Measurements from ENCODE around the gene GSTT2. TPM values are rescaled to one million over a fixed set of nuclear protein-coding genes. Genes with fewer than 3 reads are reported as not detected.
"Not testable (repeated sequence)": the region's sequence is repeated elsewhere in the genome, so short reads cannot be mapped to it uniquely, and the experiment has no call there.

Gene GSTT2
- total RNA-seq, 3 donors from 2014 or later = not detected

DNA sequence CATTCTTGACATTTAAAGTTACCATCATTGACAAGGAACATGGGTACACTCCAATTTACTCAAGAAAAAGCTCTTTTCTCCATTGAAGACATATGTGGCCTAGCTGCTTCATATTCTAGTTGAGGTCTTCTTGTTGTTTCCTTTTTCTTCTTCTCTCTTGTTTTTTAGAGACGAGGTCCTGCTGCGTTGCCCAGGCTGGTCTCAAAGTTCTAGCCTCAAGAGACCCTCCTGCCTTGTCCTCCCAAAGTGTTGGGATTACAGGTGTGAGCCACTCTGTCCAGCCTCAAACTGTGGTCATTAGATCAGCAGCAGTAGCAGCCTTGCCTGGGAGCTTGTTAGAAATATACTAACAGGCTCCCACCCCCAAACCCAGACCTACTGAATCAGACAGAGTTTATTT, 13.1 kb downstream of the GSTT2 start:
- H3K4me3 Mint-ChIP-seq; H3K4me1 Mint-ChIP-seq (ENCODE audit: low read depth); H3K9me3 Mint-ChIP-seq; ATAC-seq; H3K27me3 Mint-ChIP-seq (ENCODE audit: low read depth); DNase-seq; H3K36me3 Mint-ChIP-seq (ENCODE audit: insufficient read depth): not testable (repeated sequence)

GRCh38 chr22:23993581-23994177, 13.7 kb downstream of the GSTT2 start:
- H3K27me3 Mint-ChIP-seq (ENCODE audit: low read depth); H3K36me3 Mint-ChIP-seq (ENCODE audit: insufficient read depth); H3K4me3 Mint-ChIP-seq; DNase-seq; ATAC-seq; H3K4me1 Mint-ChIP-seq (ENCODE audit: low read depth); H3K9me3 Mint-ChIP-seq: not testable (repeated sequence)

GRCh38 chr22:23997092-23997491, 17.2 kb downstream of the GSTT2 start:
- Mint-ChIP-seq H3K4me3 (no peak overlapping the region), H3K9me3 (no peaks in the 10 kb centered on the region), H3K4me1 (ENCODE audit: low read depth) (no peaks in the 10 kb centered on the region), H3K36me3 (ENCODE audit: insufficient read depth) (no peaks in the 10 kb centered on the region), H3K27me3 (ENCODE audit: low read depth) (no peaks in the 10 kb centered on the region)
- ATAC-seq (no peak), DNase-seq (no peak)

- ATAC-seq; H3K4me1 Mint-ChIP-seq (ENCODE audit: low read depth); H3K9me3 Mint-ChIP-seq; H3K36me3 Mint-ChIP-seq (ENCODE audit: insufficient read depth); H3K27me3 Mint-ChIP-seq (ENCODE audit: low read depth); DNase-seq; H3K4me3 Mint-ChIP-seq: not testable (repeated sequence)
Observed at GRCh38 chr22:23999779-24000178, 19.8 kb downstream of the GSTT2 start.

DNA sequence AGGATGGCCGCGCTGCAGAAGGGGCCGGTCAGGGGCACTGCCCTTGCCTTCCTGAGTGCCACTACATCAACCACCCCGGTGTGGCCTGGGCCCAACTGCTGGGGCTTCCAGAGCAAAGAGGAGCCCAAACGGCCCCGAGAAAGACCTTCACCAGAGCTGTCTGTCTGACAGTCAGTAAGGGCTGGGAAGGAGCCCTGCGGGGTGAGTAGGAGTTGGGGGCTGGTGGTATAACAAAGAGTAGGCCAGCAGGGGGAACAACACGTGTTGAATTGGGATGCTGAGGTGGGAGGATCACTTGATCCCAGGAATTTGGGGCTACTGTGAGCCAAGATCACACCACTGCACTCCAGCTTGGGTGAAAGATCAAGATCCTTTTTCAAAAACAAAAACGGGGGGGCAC, 21.4 kb downstream of the GSTT2 start:
- ATAC-seq = no peak
- no peaks in the 10 kb centered on the region for H3K9me3 Mint-ChIP-seq
- no peaks in the 10 kb centered on the region for H3K27me3 Mint-ChIP-seq (ENCODE audit: low read depth)
- H3K36me3 Mint-ChIP-seq (ENCODE audit: insufficient read depth) = no peaks in the 10 kb centered on the region
- no peak overlapping the region for H3K4me3 Mint-ChIP-seq
- DNase-seq = no peak
- H3K4me1 Mint-ChIP-seq (ENCODE audit: low read depth) = no peaks in the 10 kb centered on the region

DNA sequence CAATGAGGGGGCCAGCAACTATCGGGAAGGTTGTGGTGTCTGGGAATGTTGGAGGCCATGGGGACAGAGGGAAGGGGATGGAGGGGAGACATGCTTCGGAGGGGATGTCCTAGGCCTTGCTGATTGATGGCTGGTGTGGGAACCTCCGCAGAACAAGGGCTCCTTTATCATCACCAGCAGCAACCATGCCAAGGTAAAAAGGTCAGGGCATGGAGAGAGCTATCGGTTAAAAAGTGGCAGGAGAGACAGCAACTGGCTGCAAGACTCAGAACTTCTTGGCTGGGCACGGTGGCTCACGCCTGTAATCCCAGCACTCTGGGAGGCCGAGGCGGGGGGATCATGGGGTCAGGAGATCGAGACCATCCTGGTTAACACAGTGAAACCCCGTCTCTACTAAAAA, 22.3 kb downstream of the GSTT2 start:
- Mint-ChIP-seq H3K4me3 (no peak overlapping the region), H3K27me3 (ENCODE audit: low read depth) (no peaks in the 10 kb centered on the region), H3K9me3 (no peaks in the 10 kb centered on the region), H3K36me3 (ENCODE audit: insufficient read depth) (no peaks in the 10 kb centered on the region), H3K4me1 (ENCODE audit: low read depth) (no peaks in the 10 kb centered on the region)
- DNase-seq = no peak
- ATAC-seq = no peak

DNA sequence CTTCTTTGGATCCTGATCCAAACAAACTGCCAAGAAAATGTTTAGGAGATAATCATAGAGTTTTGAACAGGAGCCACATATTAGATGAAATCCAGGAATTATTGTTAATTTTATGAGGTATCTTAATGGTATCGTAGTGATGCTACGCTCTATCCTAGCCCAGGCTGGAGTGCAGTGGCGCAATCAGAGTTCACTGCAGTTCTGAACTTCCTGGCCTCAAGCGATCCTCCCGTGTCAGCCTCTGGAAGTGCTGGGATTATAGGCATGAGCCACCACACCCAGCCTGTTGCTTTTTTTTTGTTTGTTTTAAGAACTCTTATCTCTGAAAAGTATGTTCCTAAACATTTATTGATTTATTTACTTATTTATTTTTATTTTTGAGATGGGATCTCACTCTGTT, 22.9 kb downstream of the GSTT2 start:
- Mint-ChIP-seq H3K4me3 (no peak overlapping the region), H3K36me3 (ENCODE audit: insufficient read depth) (no peaks in the 10 kb centered on the region), H3K4me1 (ENCODE audit: low read depth) (no peaks in the 10 kb centered on the region), H3K27me3 (ENCODE audit: low read depth) (no peaks in the 10 kb centered on the region), H3K9me3 (no peaks in the 10 kb centered on the region)
- DNase-seq (no peak), ATAC-seq (no peak)

DNA sequence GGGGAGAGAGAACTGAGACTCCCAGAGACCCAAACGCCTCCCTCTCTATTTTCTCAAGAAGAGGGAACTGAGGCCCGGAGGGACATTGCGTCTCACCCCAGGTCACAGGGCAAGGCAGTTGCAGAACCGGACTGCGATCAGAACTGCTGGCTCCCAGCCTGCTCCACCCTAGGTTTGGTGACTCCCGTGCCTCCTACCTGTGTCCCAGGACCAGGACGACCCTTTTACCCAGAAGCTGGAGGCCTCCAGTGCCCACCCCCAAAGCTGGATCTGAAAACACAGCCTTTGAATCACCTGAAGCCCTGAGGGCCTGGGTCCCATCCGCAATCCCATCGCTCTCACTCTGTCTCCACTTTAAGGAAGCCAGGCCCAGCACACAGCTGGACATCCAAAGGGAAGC, 24.0 kb downstream of the GSTT2 start:
- Mint-ChIP-seq H3K4me1 (ENCODE audit: low read depth) (no peaks in the 10 kb centered on the region), H3K36me3 (ENCODE audit: insufficient read depth) (no peaks in the 10 kb centered on the region), H3K4me3 (no peak overlapping the region), H3K27me3 (ENCODE audit: low read depth) (no peaks in the 10 kb centered on the region), H3K9me3 (no peaks in the 10 kb centered on the region)
- DNase-seq (no peak), ATAC-seq (no peak)

GRCh38 chr22:24005201-24005600, 25.3 kb downstream of the GSTT2 start, which contains the start of gene GSTT4:
Gene GSTT4, minus strand, starts transcription at chr22:24005453. Its CDS starts 97 bp downstream, at chr22:24005356.
- Mint-ChIP-seq H3K27me3 (ENCODE audit: low read depth) (no peaks in the 10 kb centered on the region), H3K4me3 (no peak within 1 kb of the TSS), H3K4me1 (ENCODE audit: low read depth) (peaks cover under 1% of the 10 kb centered on the region), H3K36me3 (ENCODE audit: insufficient read depth) (no peaks in the 10 kb centered on the region), H3K9me3 (no peaks in the 10 kb centered on the region)
- no peak for ATAC-seq
- DNase-seq = no peak

- no peaks in the 10 kb centered on the region for H3K9me3 Mint-ChIP-seq
- no peaks in the 10 kb centered on the region for H3K36me3 Mint-ChIP-seq (ENCODE audit: insufficient read depth)
- no peak for DNase-seq
- no peaks in the 10 kb centered on the region for H3K27me3 Mint-ChIP-seq (ENCODE audit: low read depth)
- H3K4me1 Mint-ChIP-seq (ENCODE audit: low read depth) = peaks cover 7% of the 10 kb centered on the region
- no peak overlapping the region for H3K4me3 Mint-ChIP-seq
- no peak for ATAC-seq
Observed at GRCh38 chr22:24006207-24006913, 26.4 kb downstream of the GSTT2 start.

- H3K4me1 Mint-ChIP-seq (ENCODE audit: low read depth) = peaks cover 9% of the 10 kb centered on the region
- H3K27me3 Mint-ChIP-seq (ENCODE audit: low read depth) = no peaks in the 10 kb centered on the region
- no peaks in the 10 kb centered on the region for H3K36me3 Mint-ChIP-seq (ENCODE audit: insufficient read depth)
- no peaks in the 10 kb centered on the region for H3K9me3 Mint-ChIP-seq
- no peak overlapping the region for H3K4me3 Mint-ChIP-seq
- DNase-seq (no peak), ATAC-seq (no peak)
Observed at GRCh38 chr22:24006914-24007214, 26.9 kb downstream of the GSTT2 start.

DNA sequence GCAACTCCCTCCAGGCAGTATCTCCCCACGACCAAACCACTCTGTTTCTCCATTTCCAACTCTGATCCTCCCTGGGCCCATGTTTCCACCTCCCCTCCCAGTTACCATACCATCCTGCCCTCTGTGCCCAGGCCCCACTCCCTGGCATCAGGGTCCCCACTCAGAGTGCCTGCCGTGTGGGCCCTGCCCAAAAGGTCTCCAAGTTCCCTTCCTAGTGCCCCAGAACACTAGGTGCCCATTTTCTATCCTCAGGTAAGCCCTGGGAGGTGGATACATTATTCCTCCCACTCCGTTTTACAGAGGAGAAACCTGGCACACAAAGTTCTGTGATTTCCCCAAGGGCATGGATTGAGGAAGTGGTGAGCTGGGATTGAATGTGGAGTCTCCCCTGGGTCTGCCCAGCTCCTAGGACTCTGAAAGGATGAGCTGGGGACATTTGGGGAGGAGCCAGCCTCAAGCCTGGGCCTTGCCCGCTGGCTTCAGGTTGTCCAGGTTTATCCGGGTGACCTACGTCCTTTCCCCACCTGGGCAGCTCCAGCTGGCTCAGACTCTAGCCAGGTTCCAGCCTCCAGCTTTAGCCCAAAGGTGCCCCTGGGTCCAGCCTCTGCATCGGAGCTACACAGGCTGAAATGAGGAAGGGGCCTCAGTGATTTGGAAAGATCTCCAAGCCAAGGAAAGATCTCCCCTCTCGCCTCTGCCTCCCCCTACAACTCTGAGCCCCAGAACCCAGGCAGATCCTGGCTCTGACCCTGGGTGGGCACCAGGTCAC, 27.5 kb downstream of the GSTT2 start:
- Mint-ChIP-seq H3K4me3 (no peak overlapping the region), H3K4me1 (ENCODE audit: low read depth) (peaks cover 11% of the 10 kb centered on the region), H3K27me3 (ENCODE audit: low read depth) (no peaks in the 10 kb centered on the region), H3K9me3 (no peaks in the 10 kb centered on the region), H3K36me3 (ENCODE audit: insufficient read depth) (no peaks in the 10 kb centered on the region)
- ATAC-seq (no peak), DNase-seq (no peak)

DNA sequence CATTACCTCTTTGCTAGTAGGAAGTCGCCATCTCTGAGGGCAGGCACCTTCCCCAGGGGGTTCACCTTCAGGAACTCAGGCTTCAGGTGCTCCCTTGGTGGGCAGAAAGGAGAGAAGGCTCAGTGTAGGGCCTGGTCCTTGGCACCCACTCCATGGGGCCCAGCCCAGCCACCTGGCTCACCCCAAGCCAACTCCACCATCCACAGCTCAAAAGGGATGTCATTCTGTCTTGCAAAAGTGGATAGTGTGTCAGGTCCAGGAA, 28.0 kb downstream of the GSTT2 start:
- no peak for DNase-seq
- H3K27me3 Mint-ChIP-seq (ENCODE audit: low read depth) = no peaks in the 10 kb centered on the region
- H3K36me3 Mint-ChIP-seq (ENCODE audit: insufficient read depth) = no peaks in the 10 kb centered on the region
- H3K9me3 Mint-ChIP-seq = no peaks in the 10 kb centered on the region
- no peak for ATAC-seq
- peaks cover 14% of the 10 kb centered on the region for H3K4me1 Mint-ChIP-seq (ENCODE audit: low read depth)
- no peak overlapping the region for H3K4me3 Mint-ChIP-seq

DNA sequence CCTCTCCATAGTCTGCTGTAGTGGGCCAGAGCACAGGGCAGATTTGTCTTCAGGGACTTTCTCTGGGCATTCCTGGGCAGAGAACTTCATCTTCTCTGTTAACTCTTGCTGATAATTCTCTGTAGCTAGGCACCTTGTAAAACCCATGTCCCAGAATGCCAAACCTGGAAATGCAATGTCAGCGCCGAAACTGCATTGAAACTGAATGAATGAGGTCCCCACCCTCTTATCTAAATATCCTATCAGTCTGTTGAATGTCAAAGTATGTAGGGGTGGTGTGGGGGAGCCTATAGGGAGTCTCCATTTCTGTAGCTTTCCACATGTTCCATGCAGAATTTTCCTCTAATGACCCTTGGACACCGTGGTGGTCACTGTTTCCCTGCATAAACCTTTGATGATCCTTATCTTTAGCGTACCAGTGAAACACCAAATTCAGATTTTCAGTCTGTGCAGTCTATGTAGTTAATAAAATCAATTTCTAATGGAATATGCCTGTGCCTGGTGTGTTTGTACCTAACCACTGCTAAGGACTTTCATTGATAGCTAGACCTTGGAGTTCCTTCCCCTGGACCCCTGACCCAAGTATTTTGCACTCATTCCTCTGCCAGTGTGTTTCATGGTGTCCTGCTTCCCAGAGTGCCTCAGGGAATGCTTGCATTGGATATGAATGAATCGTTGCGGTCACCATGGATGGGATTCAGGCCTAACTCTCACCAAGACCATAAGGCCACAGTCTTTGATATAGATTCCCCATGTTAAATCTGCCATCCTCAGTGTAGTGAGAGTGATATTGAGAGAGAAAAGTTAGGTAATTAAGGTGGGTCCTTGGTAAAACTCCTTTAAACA, 28.7 kb downstream of the GSTT2 start:
- no peak overlapping the region for H3K4me3 Mint-ChIP-seq
- no peak for ATAC-seq
- no peaks in the 10 kb centered on the region for H3K36me3 Mint-ChIP-seq (ENCODE audit: insufficient read depth)
- H3K4me1 Mint-ChIP-seq (ENCODE audit: low read depth) = peaks cover 17% of the 10 kb centered on the region
- no peaks in the 10 kb centered on the region for H3K9me3 Mint-ChIP-seq
- H3K27me3 Mint-ChIP-seq (ENCODE audit: low read depth) = no peaks in the 10 kb centered on the region
- DNase-seq = no peak

Data from activated T-cell treated with anti-CD3 and anti-CD28 coated beads, Interleukin-2, amount 50 U/mL, for 4 hours (primary cell).